ENCODE results near the gene F3.
A peak's percentile ranks its signal among the peaks of the same experiment; 100 is the strongest.

Gene F3

GRCh38 chr1:94562519-94563260 lies 21.1 kb upstream of the F3 start:
- no peak for ATAC-seq
- Mint-ChIP-seq H3K4me3 (no peak overlapping the region), H3K27ac (no peak overlapping the region), H3K9me3 (peaks cover 0 to 3% of the 10 kb centered on the region in 2 donors), H3K4me1 (no peaks in the 10 kb centered on the region), H3K27me3 (no peaks in the 10 kb centered on the region)
- DNase-seq: no peak

DNA sequence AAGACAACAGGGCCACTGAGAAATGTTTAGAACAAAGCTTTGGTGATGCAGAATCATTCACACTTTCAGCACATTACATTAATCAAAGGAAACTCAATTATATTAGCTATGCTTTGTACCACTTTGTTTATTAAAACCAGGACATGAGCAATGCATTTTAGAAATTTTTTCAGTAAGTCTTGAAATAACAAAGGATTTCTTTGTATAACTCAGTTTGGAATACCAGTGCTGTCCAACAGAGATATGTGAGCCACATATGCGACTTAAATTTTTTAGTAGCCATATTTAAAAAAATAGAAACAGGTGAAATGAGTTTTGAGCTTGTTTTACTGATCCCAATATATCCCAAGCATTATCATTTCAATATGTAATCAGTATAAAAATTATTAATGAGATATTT lies 18.8 kb upstream of the F3 start:
- H3K4me3 Mint-ChIP-seq: no peak overlapping the region
- no peaks in the 10 kb centered on the region for H3K9me3 Mint-ChIP-seq
- H3K27me3 Mint-ChIP-seq: no peaks in the 10 kb centered on the region
- no peaks in the 10 kb centered on the region for H3K4me1 Mint-ChIP-seq
- DNase-seq (no peak), ATAC-seq (no peak)
- H3K27ac Mint-ChIP-seq: peak overlapping the region in 1 of 2 donors; percentile 10

GRCh38 chr1:94559921-94560320 lies 18.4 kb upstream of the F3 start:
- Mint-ChIP-seq H3K27me3 (no peaks in the 10 kb centered on the region), H3K9me3 (no peaks in the 10 kb centered on the region), H3K4me1 (no peaks in the 10 kb centered on the region), H3K4me3 (no peak overlapping the region), H3K27ac (peak overlapping the region in 1 of 2 donors; percentile 10)
- DNase-seq (no peak), ATAC-seq (no peak)

- Mint-ChIP-seq H3K27ac (no peak overlapping the region), H3K9me3 (no peaks in the 10 kb centered on the region), H3K4me1 (no peaks in the 10 kb centered on the region), H3K27me3 (peaks cover 10% of the 10 kb centered on the region), H3K4me3 (no peak overlapping the region)
- no peak for DNase-seq
- no peak for ATAC-seq
These were observed 13.5 kb upstream of the F3 start for GRCh38 chr1:94555091-94555490.

DNA sequence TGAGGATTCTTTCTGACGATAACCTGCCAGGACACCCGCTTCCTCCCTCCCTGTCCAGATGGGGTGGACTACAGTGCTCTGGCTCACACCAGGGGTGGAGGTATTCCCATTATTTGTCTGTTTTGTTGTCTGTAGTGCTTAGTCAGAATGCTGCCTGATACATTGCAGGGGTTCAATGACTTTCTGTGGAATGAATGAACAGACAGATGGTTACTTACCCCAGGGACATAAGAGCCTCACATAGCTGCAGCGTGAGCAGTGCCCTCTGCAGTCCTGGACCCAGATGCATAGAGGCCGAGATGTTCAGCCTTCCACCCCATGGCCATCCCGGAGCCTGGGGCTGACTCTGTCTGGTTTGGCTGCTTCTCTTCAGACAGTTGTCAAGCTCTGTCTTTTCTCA lies 13.0 kb upstream of the F3 start:
- H3K27ac Mint-ChIP-seq: no peak overlapping the region
- no peak for DNase-seq

DNA sequence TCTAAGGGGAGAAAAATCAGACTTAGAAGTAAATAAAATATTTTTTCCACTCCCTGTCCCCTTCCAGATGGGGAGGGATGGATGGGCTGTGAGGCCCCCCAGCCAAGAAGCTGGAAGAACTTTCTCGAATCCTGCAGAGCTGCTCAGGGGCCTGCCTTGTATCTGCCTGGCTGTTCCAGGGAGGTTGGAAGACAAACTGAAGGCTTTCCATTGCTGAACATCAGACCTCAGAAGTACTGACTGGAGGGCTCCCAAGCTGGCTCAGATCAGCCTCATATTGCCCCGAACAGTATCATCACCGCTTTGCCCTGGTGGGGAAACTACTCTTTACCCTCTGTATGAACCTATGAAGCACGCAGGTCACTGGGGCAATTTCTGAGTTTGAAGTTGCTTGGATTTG lies 12.4 kb upstream of the F3 start:
- H3K9me3 Mint-ChIP-seq: no peaks in the 10 kb centered on the region
- H3K4me3 Mint-ChIP-seq: no peak overlapping the region
- H3K4me1 Mint-ChIP-seq: no peaks in the 10 kb centered on the region
- no peak for DNase-seq
- no peak overlapping the region for H3K27ac Mint-ChIP-seq
- peaks cover 20% of the 10 kb centered on the region for H3K27me3 Mint-ChIP-seq
- no peak for ATAC-seq

More for the DNA sequence above, 13.0 kb upstream of the F3 start:
- Mint-ChIP-seq H3K27me3 (peaks cover 15% of the 10 kb centered on the region), H3K9me3 (no peaks in the 10 kb centered on the region), H3K4me3 (no peak overlapping the region), H3K4me1 (no peaks in the 10 kb centered on the region)
- ATAC-seq: no peak

GRCh38 chr1:94553323-94553730 lies 11.8 kb upstream of the F3 start:
- Mint-ChIP-seq H3K4me3 (no peak overlapping the region), H3K27me3 (peaks cover 26% of the 10 kb centered on the region), H3K27ac (no peak overlapping the region), H3K9me3 (no peaks in the 10 kb centered on the region), H3K4me1 (no peaks in the 10 kb centered on the region)
- ATAC-seq (no peak), DNase-seq (no peak)

DNA sequence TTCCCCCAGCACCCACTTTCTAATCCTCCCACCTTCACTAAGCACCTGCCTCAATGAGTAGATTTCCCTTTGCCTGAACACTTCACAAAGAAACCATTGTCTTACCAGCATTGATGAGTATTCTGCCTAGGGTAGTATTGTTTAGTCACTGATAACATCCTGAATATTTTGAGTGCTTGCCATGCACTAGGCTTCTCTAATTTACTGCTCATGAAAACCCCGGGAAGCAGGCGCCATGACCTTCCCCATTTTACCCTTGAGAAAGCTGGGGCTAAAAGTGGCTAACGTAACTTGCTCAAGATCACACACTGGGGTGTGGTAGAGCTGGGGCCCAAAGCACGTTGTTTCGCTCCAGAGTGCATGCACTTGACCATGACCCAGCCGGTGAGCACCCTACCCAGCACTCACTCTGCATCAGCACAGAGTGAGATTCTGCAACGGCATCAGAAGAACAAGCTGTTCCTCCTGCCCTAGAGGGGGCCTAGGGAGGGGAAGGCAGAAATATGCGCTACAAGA lies 10.6 kb upstream of the F3 start:
- Mint-ChIP-seq H3K4me1 (no peaks in the 10 kb centered on the region), H3K9me3 (no peaks in the 10 kb centered on the region), H3K27me3 (peaks cover 38% of the 10 kb centered on the region), H3K4me3 (no peak overlapping the region), H3K27ac (no peak overlapping the region)
- ATAC-seq (no peak), DNase-seq (no peak)

DNA sequence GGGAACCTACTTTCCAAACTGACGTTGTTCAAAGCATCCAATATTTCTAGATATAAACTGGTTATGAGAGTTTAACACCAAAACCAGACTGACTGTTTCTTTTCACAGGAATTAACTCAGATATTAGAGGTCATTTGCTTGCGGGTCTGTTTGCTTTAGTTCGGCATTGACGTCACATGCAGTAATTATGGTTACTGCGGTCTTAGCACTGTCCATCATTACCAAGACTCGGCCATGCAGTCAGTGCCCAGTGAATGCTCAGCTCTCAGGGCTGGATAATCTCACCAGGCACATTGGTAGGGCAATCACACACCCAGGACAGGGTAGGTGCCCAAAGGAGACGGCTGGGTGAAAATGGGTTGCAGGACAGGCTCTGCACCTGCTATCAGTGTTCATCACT lies 9.9 kb upstream of the F3 start:
- no peak overlapping the region for H3K4me3 Mint-ChIP-seq

GRCh38 chr1:94550800-94551241 lies 9.3 kb upstream of the F3 start:
- Mint-ChIP-seq H3K4me1 (no peaks in the 10 kb centered on the region), H3K9me3 (no peaks in the 10 kb centered on the region), H3K27ac (no peak overlapping the region), H3K27me3 (peaks cover 51% of the 10 kb centered on the region), H3K4me3 (no peak overlapping the region)
- DNase-seq: no peak
- ATAC-seq: no peak

More for the DNA sequence above, 9.9 kb upstream of the F3 start:
- Mint-ChIP-seq H3K27me3 (peaks cover 45% of the 10 kb centered on the region), H3K4me1 (no peaks in the 10 kb centered on the region), H3K27ac (no peak overlapping the region), H3K9me3 (no peaks in the 10 kb centered on the region)
- no peak for ATAC-seq
- no peak for DNase-seq

DNA sequence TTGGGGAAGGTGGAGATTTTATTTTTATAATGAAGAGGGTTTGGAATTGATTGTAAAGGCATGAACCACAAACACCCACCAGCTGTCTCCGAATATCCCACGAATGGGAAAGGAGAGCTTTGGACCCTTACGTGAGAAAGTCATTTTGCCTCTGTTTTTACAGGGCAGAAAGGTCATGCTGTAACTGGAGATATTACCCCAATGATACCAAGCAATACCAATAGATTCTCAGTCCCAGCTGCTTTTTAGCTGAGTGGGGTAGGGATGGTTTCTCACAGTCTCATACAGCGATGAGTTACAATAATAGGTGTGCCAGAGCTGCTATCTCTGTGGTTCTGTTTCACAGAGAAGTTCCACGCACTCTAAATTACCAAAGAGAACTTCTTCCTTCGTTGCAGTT lies 8.8 kb upstream of the F3 start:
- Mint-ChIP-seq H3K4me3 (no peak overlapping the region), H3K9me3 (no peaks in the 10 kb centered on the region), H3K27me3 (peaks cover 53% of the 10 kb centered on the region), H3K4me1 (no peaks in the 10 kb centered on the region), H3K27ac (no peak overlapping the region)
- ATAC-seq (no peak), DNase-seq (no peak)

GRCh38 chr1:94549706-94550105 lies 8.1 kb upstream of the F3 start:
- no peak for ATAC-seq
- Mint-ChIP-seq H3K4me3 (no peak overlapping the region), H3K27me3 (peaks cover 60% of the 10 kb centered on the region), H3K9me3 (no peaks in the 10 kb centered on the region), H3K27ac (no peak overlapping the region), H3K4me1 (no peaks in the 10 kb centered on the region)
- no peak for DNase-seq

- Mint-ChIP-seq H3K9me3 (no peaks in the 10 kb centered on the region), H3K27ac (no peak overlapping the region), H3K27me3 (peaks cover 94% of the 10 kb centered on the region), H3K4me1 (peaks cover 21% of the 10 kb centered on the region), H3K4me3 (no peak overlapping the region)
- DNase-seq (no peak), ATAC-seq (no peak)
These were observed 3.3 kb upstream of the F3 start for GRCh38 chr1:94544706-94545490.

- no peak for ATAC-seq
- Mint-ChIP-seq H3K4me3 (no peak overlapping the region), H3K27ac (no peak overlapping the region), H3K27me3 (peaks cover 95% of the 10 kb centered on the region), H3K9me3 (no peaks in the 10 kb centered on the region), H3K4me1 (peaks cover 21% of the 10 kb centered on the region)
- DNase-seq: no peak
These were observed 2.5 kb upstream of the F3 start for GRCh38 chr1:94543893-94544635.

- Mint-ChIP-seq H3K4me3 (peak overlapping the region; percentile 88 to 93), H3K27me3 (peaks cover 95% of the 10 kb centered on the region), H3K27ac (no peak overlapping the region), H3K4me1 (peaks cover 21% of the 10 kb centered on the region), H3K9me3 (no peaks in the 10 kb centered on the region)
- ATAC-seq: no peak
- DNase-seq: no peak
These were observed 1.4 kb upstream of the F3 start for GRCh38 chr1:94543001-94543400.
